SK-N-SH (cell line): ENCODE results near the gene FOS.

Source experiments
- POLR2AphosphoS5 ChIP-seq: IDR thresholded peaks from 2 replicates; pipeline ENCODE4 v1.6.1; 2012; ENCODE audit warnings: low read depth, low read length
- RAD21 ChIP-seq: IDR thresholded peaks from 2 replicates; pipeline ENCODE4 v1.6.1; 2012; ENCODE audit warnings: mild to moderate bottlenecking, low read length
- TF ChIP-seq, protein P1 (sequence below): fragments of 200-600 bp; sonication (generic); IDR thresholded peaks from 2 replicates; pipeline ENCODE4 v1.6.1; 2017; ENCODE audit warnings: antibody characterized with exemption, mild to moderate bottlenecking, moderate library complexity

DNA sequence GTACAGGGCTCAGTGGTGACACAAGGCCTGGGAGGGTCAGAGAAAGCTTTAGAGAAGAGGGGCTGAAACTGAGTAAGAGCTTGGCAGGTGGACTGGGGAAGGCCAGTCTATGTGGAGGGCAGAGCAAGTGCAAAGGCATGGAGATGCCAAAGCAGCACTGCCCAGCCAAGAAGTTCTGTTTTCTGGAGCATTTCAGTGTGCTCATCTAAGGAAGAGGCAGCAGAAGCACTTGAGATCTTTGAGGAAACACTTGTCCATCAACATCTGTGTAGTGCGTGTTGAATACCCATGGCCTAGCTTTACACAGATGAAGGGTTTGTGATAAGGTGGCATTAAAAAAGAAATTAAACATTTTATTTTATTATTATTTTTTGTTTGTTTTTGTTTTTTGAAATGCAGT, 52.8 kb downstream of the FOS start:
- TF ChIP-seq POLR2AphosphoS5 = no peak
- no peak for TF ChIP-seq RAD21
- TF ChIP-seq, protein P1, sequence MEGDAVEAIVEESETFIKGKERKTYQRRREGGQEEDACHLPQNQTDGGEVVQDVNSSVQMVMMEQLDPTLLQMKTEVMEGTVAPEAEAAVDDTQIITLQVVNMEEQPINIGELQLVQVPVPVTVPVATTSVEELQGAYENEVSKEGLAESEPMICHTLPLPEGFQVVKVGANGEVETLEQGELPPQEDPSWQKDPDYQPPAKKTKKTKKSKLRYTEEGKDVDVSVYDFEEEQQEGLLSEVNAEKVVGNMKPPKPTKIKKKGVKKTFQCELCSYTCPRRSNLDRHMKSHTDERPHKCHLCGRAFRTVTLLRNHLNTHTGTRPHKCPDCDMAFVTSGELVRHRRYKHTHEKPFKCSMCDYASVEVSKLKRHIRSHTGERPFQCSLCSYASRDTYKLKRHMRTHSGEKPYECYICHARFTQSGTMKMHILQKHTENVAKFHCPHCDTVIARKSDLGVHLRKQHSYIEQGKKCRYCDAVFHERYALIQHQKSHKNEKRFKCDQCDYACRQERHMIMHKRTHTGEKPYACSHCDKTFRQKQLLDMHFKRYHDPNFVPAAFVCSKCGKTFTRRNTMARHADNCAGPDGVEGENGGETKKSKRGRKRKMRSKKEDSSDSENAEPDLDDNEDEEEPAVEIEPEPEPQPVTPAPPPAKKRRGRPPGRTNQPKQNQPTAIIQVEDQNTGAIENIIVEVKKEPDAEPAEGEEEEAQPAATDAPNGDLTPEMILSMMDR = no peak
